ENCODE data around the gene RNF8.
"Not testable (repeated sequence)": the region's sequence is repeated elsewhere in the genome, so short reads cannot be mapped to it uniquely, and the experiment has no call there.

Gene RNF8

GRCh38 chr6:37353761-37354525 is at the start of gene RNF8:
Gene RNF8, plus strand, starts transcription at chr6:37353983. Its CDS starts 182 bp downstream, at chr6:37354165.
- FAIRE-seq, result no peak

GRCh38 chr6:37304766-37305165 is 49.0 kb upstream of the RNF8 start:
- FAIRE-seq, result no peak

GRCh38 chr6:37305841-37306425 is 47.9 kb upstream of the RNF8 start:
- no peak for FAIRE-seq

GRCh38 chr6:37306624-37307222 is 47.1 kb upstream of the RNF8 start:
- FAIRE-seq, result no peak

- not testable (repeated sequence) for FAIRE-seq
These were observed 46.3 kb upstream of the RNF8 start for GRCh38 chr6:37307484-37307883.

- FAIRE-seq, result no peak
These were observed 45.5 kb upstream of the RNF8 start for GRCh38 chr6:37308069-37308815.

GRCh38 chr6:37309046-37309445 is 44.7 kb upstream of the RNF8 start:
- no peak for FAIRE-seq

GRCh38 chr6:37309692-37310091 is 44.1 kb upstream of the RNF8 start:
- peak; percentile 99 for FAIRE-seq

- FAIRE-seq, result no peak
These were observed 42.8 kb upstream of the RNF8 start for GRCh38 chr6:37310966-37311365.

GRCh38 chr6:37311741-37312473 is 41.9 kb upstream of the RNF8 start:
- no peak for FAIRE-seq

GRCh38 chr6:37313723-37314486 is 39.9 kb upstream of the RNF8 start:
- FAIRE-seq, result no peak

- no peak for FAIRE-seq
These were observed 39.2 kb upstream of the RNF8 start for GRCh38 chr6:37314487-37315156.

- FAIRE-seq, result no peak
These were observed 38.6 kb upstream of the RNF8 start for GRCh38 chr6:37315157-37315515.

- no peak for FAIRE-seq
These were observed 37.7 kb upstream of the RNF8 start for GRCh38 chr6:37316071-37316470.

- FAIRE-seq, result no peak
These were observed 36.3 kb upstream of the RNF8 start for GRCh38 chr6:37317312-37318038.

GRCh38 chr6:37319156-37319555 is 34.6 kb upstream of the RNF8 start:
- no peak for FAIRE-seq

GRCh38 chr6:37319856-37320480 is 33.8 kb upstream of the RNF8 start:
- FAIRE-seq, result no peak

- FAIRE-seq, result no peak
These were observed 33.1 kb upstream of the RNF8 start for GRCh38 chr6:37320646-37321045.

GRCh38 chr6:37321101-37321500 is 32.7 kb upstream of the RNF8 start:
- FAIRE-seq, result no peak

Data from A204.1 (cell line).